NCI-H226 (cell line): ENCODE measurements around the gene TMEM126A.

Experiments used
- DNase-seq: peaks from one replicate; pipeline ENCODE4 v3.0.0-alpha.2; 2015

The TMEM126A gene

GRCh38 chr11:85698195-85698594, 50.4 kb downstream of the TMEM126A start:
- no peak for DNase-seq

DNA sequence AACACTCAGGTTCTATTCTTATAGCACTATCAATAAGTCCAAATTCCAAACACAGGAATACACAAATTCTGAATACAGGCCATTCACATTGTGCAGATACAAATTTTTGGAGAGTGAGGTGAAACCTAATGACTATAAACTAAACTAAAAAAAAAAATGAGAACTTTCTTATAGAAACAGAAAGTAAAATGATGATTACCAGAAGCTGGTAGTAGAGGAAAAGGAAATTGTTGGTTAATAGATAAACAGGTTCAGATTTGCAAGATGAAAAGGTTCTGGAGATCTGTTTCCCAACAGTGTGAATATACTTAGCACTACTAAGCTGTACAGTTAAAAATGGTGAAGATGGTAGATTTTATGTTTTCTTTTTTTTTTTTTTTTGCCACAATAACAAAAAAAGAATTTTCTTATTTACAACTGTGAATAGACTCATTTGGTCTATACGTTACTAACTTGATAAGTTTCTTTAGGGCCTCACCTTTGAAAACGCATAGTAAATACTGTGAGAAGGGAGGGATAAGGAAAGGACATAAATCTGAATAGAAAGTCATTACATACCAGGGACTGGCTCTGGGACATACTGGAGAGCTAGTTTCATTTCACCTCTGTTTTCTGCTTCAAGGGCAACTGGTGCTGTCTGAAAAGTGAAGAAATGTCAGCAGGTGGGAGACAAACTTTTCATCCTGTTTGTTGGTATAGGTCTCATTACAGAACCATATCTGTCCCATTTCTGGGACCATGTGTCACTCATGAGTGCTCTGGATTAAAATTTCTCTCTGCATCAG, 52.4 kb downstream of the TMEM126A start:
- no peak for DNase-seq

- no peak for DNase-seq
These were observed 57.2 kb downstream of the TMEM126A start for GRCh38 chr11:85704967-85705366.

- DNase-seq = no peak
These were observed 58.0 kb downstream of the TMEM126A start for GRCh38 chr11:85705800-85706199.
